ENCODE measurements around the gene ITPR1. TPM values are rescaled to one million over a fixed set of nuclear protein-coding genes. Genes with fewer than 3 reads are reported as not detected.

Gene ITPR1
- total and polyA plus RNA-seq, 5 experiments from 2014 or later, result 8.3 to 80.4 (median 10.6) TPM

- no peak for ATAC-seq
- H3K4me1 Mint-ChIP-seq, result peaks cover 0 to 6% (median 0%) of the 10 kb centered on the region in 4 donors
- POLR2A ChIA-PET, result no interaction called here
Measured at GRCh38 chr3:4655145-4656045, 162.2 kb downstream of the ITPR1 start.

GRCh38 chr3:4656059-4656458 is 162.9 kb downstream of the ITPR1 start:
- DNase-seq (no peak), ATAC-seq (no peak)
- H3K36me3 Mint-ChIP-seq, result peaks cover 0 to 83% (median 36%) of the 10 kb centered on the region in 3 donors
- POLR2A ChIA-PET, result no interaction called here
- peaks cover 0 to 6% (median 0%) of the 10 kb centered on the region in 4 donors for H3K4me1 Mint-ChIP-seq
- H3K4me3 Mint-ChIP-seq, result no peak overlapping the region
- no peak overlapping the region for H3K27ac Mint-ChIP-seq
- H3K27me3 Mint-ChIP-seq, result no peaks in the 10 kb centered on the region
- H3K9me3 Mint-ChIP-seq, result no peaks in the 10 kb centered on the region

More at GRCh38 chr3:4655145-4656045, 162.2 kb downstream of the ITPR1 start:
- H3K9me3 Mint-ChIP-seq, result no peaks in the 10 kb centered on the region
- H3K27me3 Mint-ChIP-seq, result no peaks in the 10 kb centered on the region
- H3K27ac Mint-ChIP-seq, result peak overlapping the region in 1 of 10 donors; percentile 34
- peaks cover 2 to 85% (median 36%) of the 10 kb centered on the region in 3 donors for H3K36me3 Mint-ChIP-seq
- no peak for DNase-seq
- no peak overlapping the region for H3K4me3 Mint-ChIP-seq

- peaks cover 0 to 83% (median 35%) of the 10 kb centered on the region in 3 donors for H3K36me3 Mint-ChIP-seq
- H3K27ac Mint-ChIP-seq, result no peak overlapping the region
- peaks cover 0 to 6% (median 0%) of the 10 kb centered on the region in 4 donors for H3K4me1 Mint-ChIP-seq
- ATAC-seq, result no peak
- no peak overlapping the region for H3K4me3 Mint-ChIP-seq
- POLR2A ChIA-PET, result no interaction called here
- H3K9me3 Mint-ChIP-seq, result no peaks in the 10 kb centered on the region
- DNase-seq, result no peak
- H3K27me3 Mint-ChIP-seq, result no peaks in the 10 kb centered on the region
Measured at GRCh38 chr3:4656626-4657328, 163.6 kb downstream of the ITPR1 start.

- ATAC-seq (no peak), DNase-seq (no peak)
- H3K4me1 Mint-ChIP-seq, result no peaks in the 10 kb centered on the region
- peaks cover 7 to 84% (median 39%) of the 10 kb centered on the region in 3 donors for H3K36me3 Mint-ChIP-seq
- no peak overlapping the region for H3K4me3 Mint-ChIP-seq
- POLR2A ChIA-PET, result no interaction called here
- no peaks in the 10 kb centered on the region for H3K27me3 Mint-ChIP-seq
- H3K9me3 Mint-ChIP-seq, result no peaks in the 10 kb centered on the region
- H3K27ac Mint-ChIP-seq, result peak overlapping the region in 1 of 10 donors; percentile 35
Measured at GRCh38 chr3:4660936-4661335, 167.8 kb downstream of the ITPR1 start.

- no peak overlapping the region for H3K27ac Mint-ChIP-seq
- no peaks in the 10 kb centered on the region for H3K27me3 Mint-ChIP-seq
- no peaks in the 10 kb centered on the region for H3K4me1 Mint-ChIP-seq
- no peaks in the 10 kb centered on the region for H3K9me3 Mint-ChIP-seq
- H3K36me3 Mint-ChIP-seq, result peaks cover 12 to 86% (median 40%) of the 10 kb centered on the region in 3 donors
- POLR2A ChIA-PET, result no interaction called here
- ATAC-seq (no peak), DNase-seq (no peak)
- H3K4me3 Mint-ChIP-seq, result no peak overlapping the region
Measured at GRCh38 chr3:4664412-4664811, 171.3 kb downstream of the ITPR1 start.

GRCh38 chr3:4665197-4665596 is 172.0 kb downstream of the ITPR1 start:
- Mint-ChIP-seq H3K27me3 (no peaks in the 10 kb centered on the region), H3K27ac (no peak overlapping the region), H3K9me3 (no peaks in the 10 kb centered on the region), H3K36me3 (peaks cover 17 to 93% (median 46%) of the 10 kb centered on the region in 3 donors), H3K4me1 (no peaks in the 10 kb centered on the region), H3K4me3 (no peak overlapping the region)
- DNase-seq (no peak), ATAC-seq (no peak)
- POLR2A ChIA-PET, result no interaction called here

- POLR2A ChIA-PET, result no interaction called here
- no peak for DNase-seq
Measured at GRCh38 chr3:4666071-4666470, 172.9 kb downstream of the ITPR1 start.

DNA sequence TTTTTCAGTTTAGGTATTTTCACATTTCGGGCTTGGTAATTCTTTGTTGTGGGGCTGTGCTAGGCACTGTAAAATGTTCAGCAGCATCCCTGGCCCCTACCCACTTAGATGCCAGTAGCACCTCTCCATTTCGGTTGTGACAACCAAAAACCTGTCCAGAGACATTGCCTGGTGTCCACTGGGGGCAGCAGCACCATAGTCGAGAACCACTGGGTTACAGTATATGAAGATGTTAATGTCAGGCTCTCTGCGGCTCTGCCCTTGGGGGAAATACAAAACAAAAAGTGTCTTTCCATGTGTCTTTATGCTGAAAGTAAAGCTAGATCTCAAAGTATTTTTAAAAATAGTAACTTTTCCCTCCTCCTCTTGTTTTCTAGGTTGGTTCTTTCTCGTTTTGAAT is 177.2 kb downstream of the ITPR1 start:
- no peak for DNase-seq
- H3K4me1 Mint-ChIP-seq, result no peaks in the 10 kb centered on the region
- POLR2A ChIA-PET, result no interaction called here
- H3K9me3 Mint-ChIP-seq, result no peaks in the 10 kb centered on the region
- no peaks in the 10 kb centered on the region for H3K27me3 Mint-ChIP-seq
- no peak overlapping the region for H3K4me3 Mint-ChIP-seq
- H3K27ac Mint-ChIP-seq, result peak overlapping the region in 1 of 10 donors; percentile 25
- ATAC-seq, result no peak
- H3K36me3 Mint-ChIP-seq, result peaks cover 16 to 95% (median 54%) of the 10 kb centered on the region in 3 donors

More at GRCh38 chr3:4666071-4666470, 172.9 kb downstream of the ITPR1 start:
- no peaks in the 10 kb centered on the region for H3K9me3 Mint-ChIP-seq
- no peaks in the 10 kb centered on the region for H3K4me1 Mint-ChIP-seq
- H3K4me3 Mint-ChIP-seq, result no peak overlapping the region
- H3K27ac Mint-ChIP-seq, result no peak overlapping the region
- H3K36me3 Mint-ChIP-seq, result peaks cover 17 to 97% (median 54%) of the 10 kb centered on the region in 3 donors
- no peaks in the 10 kb centered on the region for H3K27me3 Mint-ChIP-seq
- ATAC-seq, result no peak

DNA sequence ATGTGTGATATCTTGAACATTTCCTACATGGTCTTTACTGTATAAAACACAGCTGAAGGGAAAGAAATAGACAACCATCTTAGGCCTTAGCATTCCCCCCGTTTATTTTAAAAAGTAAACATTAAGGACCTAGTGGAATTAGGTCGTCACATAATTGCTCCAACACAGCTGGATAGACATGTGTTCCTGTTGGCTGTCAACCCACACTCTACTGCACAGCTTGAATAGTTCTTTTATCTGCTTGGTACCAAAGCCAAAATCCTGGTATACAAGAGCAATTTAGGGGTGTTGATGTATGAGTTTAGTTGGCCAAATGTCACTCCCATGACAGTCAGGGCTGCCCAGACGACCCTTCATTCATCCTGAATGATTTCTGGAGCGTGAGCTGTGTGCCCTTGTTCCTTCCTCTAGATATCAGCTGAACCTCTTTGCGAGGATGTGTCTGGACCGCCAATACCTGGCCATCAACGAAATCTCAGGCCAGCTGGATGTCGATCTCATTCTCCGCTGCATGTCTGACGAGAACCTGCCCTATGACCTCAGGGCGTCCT is 179.7 kb downstream of the ITPR1 start:
- ATAC-seq, result no peak
- Mint-ChIP-seq H3K9me3 (no peaks in the 10 kb centered on the region), H3K27ac (no peak overlapping the region), H3K36me3 (peaks cover 10 to 95% (median 60%) of the 10 kb centered on the region in 3 donors), H3K4me1 (peaks cover 0 to 1% (median 0%) of the 10 kb centered on the region in 4 donors), H3K27me3 (no peaks in the 10 kb centered on the region), H3K4me3 (peak overlapping the region in 1 of 10 donors; percentile 23)
- no peak for DNase-seq
- POLR2A ChIA-PET, result no interaction called here

GRCh38 chr3:4674216-4674615 is 181.1 kb downstream of the ITPR1 start:
- DNase-seq, result no peak
- H3K4me1 Mint-ChIP-seq, result peaks cover 0 to 1% (median 0%) of the 10 kb centered on the region in 4 donors
- H3K27me3 Mint-ChIP-seq, result no peaks in the 10 kb centered on the region
- ATAC-seq, result no peak
- peaks cover 10 to 94% (median 63%) of the 10 kb centered on the region in 3 donors for H3K36me3 Mint-ChIP-seq
- H3K4me3 Mint-ChIP-seq, result no peak overlapping the region
- H3K27ac Mint-ChIP-seq, result no peak overlapping the region
- no peaks in the 10 kb centered on the region for H3K9me3 Mint-ChIP-seq
- POLR2A ChIA-PET, result no interaction called here

DNA sequence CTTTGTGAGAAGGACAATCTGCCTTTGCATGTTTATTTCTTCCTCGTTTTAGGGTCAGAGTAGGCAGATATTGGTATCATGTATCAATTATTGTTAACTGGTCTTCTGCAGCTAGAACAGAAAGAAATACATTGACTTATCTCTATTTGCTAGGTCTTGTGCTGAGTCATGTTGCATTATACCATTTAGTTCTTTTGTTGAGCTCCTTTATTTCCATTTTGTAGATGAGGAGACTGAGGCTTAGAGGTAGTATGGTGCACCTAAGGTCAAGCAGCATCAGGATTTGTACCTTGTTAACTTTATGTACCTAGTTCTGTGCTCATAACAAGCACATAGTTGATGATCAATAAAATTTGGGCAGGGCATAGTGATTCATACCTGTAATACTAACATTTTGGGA is 182.6 kb downstream of the ITPR1 start:
- POLR2A ChIA-PET, result no interaction called here
- no peak for ATAC-seq
- peaks cover 5 to 92% (median 49%) of the 10 kb centered on the region in 3 donors for H3K36me3 Mint-ChIP-seq
- peaks cover 0 to 3% (median 0%) of the 10 kb centered on the region in 4 donors for H3K4me1 Mint-ChIP-seq
- no peak overlapping the region for H3K27ac Mint-ChIP-seq
- DNase-seq, result no peak
- H3K9me3 Mint-ChIP-seq, result no peaks in the 10 kb centered on the region
- no peak overlapping the region for H3K4me3 Mint-ChIP-seq
- H3K27me3 Mint-ChIP-seq, result no peaks in the 10 kb centered on the region

DNA sequence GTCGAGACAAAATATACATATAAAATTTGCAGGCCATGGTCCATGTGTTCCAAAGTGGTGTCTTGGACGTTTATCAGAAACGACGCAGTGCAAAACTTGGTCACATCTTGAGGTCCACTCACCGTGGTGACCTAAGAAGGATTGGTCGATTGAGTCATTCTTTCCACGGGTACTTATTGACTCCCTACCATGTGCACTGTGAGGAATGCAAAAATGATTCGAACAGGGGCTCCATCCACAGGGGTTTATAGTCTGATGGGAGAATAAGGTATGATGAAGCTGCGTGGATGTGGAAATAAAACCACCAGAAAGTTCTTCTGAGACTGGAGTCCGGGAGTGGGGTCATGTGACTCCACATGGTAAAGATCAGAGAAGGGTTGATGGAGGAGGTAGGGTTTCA is 185.2 kb downstream of the ITPR1 start:
- Mint-ChIP-seq H3K36me3 (peaks cover 5 to 93% (median 44%) of the 10 kb centered on the region in 3 donors), H3K27ac (peak overlapping the region in 1 of 10 donors; percentile 4), H3K9me3 (no peaks in the 10 kb centered on the region), H3K4me1 (peaks cover 0 to 5% (median 0%) of the 10 kb centered on the region in 4 donors), H3K27me3 (no peaks in the 10 kb centered on the region), H3K4me3 (no peak overlapping the region)
- POLR2A ChIA-PET, result no interaction called here
- no peak for ATAC-seq
- DNase-seq, result no peak

DNA sequence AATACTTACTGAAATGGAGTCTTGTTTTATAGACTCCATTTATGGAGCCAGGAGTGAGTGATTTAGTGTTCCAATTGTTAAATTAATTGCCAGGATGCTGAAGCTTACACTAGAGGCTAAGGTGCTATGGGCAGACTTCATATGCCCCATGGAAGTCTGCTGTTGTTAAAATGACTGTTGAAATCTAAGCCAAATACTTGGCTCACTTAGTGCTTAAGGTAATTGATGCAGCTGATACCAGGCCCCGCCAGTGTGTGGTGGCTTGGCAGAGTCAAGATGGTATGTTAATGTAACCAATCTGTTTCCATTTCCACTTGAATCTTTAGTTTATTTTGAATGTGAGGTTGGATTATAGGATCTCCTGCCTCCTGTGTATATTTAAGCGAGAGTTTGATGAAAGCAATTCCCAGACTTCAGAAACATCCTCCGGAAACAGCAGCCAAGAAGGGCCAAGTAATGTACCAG is 187.1 kb downstream of the ITPR1 start:
- Mint-ChIP-seq H3K4me1 (peaks cover 0 to 6% (median 3%) of the 10 kb centered on the region in 4 donors), H3K27me3 (no peaks in the 10 kb centered on the region), H3K4me3 (no peak overlapping the region), H3K9me3 (no peaks in the 10 kb centered on the region), H3K36me3 (peaks cover 8 to 93% (median 44%) of the 10 kb centered on the region in 3 donors), H3K27ac (peak overlapping the region in 2 of 10 donors; percentile 21 to 40)
- no peak for DNase-seq
- ATAC-seq, result no peak
- POLR2A ChIA-PET, result no interaction called here

Measured in naive thymus-derived CD8-positive, alpha-beta T cell (primary cell).